Activated CD4-positive, alpha-beta T cell treated with anti-CD3 and anti-CD28 coated beads, Interleukin-2, Interleukin-6, amounts not matched to agents 100 ng/mL and 50 ng/mL, durations not matched to agents 16 hours and 8 hours (primary cell): ENCODE data around the gene NDUFAF3.
"Not testable (repeated sequence)": the region's sequence is repeated elsewhere in the genome, so short reads cannot be mapped to it uniquely, and the experiment has no call there.

Experiments used
- DNase-seq: peaks from one replicate; pipeline ENCODE4 v3.0.0-alpha.2; 2020

NDUFAF3 gene

DNA sequence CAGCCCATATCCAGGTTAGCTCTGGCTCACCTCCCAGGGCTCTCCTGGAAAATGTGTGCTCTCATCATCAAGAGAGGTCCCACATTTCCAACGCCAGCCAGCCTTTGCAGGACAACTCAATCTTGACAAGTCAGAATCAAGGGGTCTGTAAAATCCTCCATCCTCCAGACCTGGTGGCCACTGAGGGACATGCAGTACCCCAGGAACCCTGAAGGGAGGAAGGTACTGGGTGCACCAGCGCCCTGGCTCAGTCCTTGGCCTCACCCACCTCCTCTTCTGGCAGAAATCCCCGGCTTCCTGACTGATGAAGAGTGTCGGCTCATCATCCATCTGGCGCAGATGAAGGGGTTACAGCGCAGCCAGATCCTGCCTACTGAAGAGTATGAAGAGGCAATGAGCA lies 20.8 kb upstream of the NDUFAF3 start:
- DNase-seq, result no peak

DNA sequence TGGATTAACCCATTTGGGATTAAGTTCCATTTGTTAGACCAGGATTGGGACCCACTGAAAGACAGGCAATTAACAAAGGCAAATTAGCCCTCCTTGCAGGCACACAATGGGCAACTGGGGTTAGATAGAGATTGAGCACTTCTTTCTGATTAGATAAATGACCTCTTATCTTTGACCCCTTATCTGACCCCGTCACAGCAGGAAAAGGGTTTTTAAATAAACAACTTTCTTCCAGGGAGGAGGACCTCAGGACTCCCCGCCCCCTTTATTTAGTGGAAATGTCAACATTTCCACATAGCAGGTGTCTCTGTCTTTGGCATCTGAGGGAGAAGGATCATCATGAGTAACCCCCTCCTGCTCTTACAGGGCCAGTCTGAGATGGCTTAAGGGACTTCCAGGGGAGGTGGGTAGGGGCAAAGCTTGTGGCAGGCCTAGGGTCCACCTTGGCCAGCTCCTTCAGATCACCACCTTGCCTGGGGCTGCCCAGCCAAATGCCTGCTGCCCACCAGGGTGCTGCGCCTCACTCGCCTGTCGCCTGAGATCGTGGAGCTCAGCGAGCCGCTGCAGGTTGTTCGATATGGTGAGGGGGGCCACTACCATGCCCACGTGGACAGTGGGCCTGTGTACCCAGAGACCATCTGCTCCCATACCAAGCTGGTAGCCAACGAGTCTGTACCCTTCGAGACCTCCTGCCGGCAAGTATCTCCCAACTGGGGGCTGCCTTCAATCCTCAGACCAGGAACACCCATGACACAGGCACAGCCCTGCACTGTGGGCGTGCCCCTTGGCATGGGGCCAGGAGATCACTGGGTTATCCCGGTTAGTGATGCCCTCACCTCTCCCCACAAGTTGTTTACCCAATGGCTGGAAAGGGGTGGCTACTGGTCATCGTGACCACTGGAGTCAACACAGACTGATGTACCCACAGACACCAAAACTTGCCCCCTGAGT lies 17.3 kb upstream of the NDUFAF3 start:
- DNase-seq, result no peak

DNA sequence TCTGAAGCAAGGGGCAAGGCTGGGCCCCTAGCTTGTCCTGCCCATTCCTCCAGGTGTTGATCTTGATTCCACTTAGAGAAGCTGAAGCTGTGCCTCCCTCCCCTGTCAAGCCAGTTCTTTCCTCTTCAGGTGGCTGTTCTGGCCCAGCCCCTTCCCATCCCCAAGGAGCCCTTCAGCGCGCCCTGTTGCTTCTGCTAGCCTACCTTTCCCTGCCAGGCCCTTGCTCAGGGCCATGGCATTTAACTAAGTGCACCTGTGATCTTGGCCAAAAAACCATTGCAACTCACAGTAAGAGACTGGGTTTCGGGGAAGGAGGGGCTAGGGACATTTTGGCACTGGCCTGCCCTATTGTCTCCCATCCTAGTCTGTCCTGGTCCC lies 16.6 kb upstream of the NDUFAF3 start:
- no peak for DNase-seq

DNA sequence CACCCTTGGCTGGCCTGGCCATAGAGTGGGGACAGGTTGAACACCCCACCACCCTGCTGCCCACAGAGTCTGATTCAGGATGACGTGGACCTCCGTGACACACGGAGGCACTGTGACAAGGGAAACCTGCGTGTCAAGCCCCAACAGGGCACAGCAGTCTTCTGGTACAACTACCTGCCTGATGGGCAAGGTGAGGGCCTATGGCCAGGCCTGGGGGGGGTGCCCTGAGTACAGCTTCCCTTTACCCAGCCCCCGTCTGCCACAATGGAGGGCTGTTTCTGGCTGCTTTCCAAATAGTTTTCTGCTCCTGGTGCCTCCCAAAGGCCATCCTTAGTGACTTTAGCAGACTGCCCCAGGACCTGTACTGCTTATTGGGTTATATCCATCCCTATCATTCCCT lies 15.9 kb upstream of the NDUFAF3 start:
- no peak for DNase-seq

DNA sequence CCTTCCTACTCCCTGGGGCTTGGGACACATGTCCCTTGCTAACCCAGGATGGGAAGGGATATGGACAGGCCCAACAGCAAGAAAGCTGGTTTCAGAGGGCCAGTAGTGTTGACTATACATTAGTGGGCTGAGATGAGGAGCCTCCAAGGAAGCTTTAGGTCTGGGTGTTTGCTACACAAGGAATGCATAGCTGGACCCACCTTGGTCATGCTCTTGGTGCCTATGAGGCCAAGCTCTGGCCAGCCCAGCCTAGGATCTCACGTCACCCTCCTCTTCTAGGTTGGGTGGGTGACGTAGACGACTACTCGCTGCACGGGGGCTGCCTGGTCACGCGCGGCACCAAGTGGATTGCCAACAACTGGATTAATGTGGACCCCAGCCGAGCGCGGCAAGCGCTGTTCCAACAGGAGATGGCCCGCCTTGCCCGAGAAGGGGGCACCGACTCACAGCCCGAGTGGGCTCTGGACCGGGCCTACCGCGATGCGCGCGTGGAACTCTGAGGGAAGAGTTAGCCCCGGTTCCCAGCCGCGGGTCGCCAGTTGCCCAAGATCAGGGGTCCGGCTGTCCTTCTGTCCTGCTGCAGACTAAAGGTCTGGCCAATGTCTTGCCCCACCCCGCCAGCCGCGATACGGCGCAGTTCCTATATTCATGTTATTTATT lies 15.4 kb upstream of the NDUFAF3 start:
- DNase-seq, result no peak

DNA sequence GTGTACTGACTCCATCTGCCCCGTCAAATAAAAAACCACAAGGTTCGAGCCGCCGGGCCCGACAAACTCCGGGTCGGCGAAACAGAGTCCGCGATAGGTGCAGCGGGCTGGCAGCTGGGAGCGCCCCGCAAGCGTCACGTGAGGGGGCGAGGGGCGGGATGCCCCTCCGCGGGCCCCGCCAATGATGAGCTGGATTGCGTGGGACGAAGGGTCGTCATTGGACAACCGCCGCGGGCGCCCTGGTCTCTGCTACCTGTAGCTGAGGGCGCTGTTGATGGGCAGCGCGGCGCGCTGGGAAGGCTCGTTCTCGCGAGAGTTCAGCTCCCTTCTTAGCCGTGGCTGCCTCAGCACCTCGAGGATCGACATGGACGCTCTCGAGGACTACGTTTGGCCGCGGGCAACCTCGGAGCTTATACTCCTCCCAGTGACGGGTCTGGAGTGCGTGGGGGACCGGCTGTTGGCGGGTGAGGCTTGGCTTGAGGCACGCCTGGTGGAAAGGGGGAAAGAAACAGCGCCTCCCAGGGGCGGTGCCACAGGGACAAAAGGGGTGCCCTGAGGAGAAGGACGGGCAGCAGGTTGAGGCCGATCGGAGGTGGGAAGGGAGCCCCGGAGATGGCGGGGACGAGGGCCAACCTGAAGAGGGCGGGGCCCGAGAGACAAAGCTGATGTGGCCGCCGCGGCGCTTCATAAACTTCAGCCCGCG lies 14.7 kb upstream of the NDUFAF3 start, which contains the start of gene WDR6:
WDR6 (plus strand) TSS at position 324 of the 703 bp plus-strand sequence; CDS start at position 365, 41 bp downstream.
- DNase-seq, result peak; percentile 99

DNA sequence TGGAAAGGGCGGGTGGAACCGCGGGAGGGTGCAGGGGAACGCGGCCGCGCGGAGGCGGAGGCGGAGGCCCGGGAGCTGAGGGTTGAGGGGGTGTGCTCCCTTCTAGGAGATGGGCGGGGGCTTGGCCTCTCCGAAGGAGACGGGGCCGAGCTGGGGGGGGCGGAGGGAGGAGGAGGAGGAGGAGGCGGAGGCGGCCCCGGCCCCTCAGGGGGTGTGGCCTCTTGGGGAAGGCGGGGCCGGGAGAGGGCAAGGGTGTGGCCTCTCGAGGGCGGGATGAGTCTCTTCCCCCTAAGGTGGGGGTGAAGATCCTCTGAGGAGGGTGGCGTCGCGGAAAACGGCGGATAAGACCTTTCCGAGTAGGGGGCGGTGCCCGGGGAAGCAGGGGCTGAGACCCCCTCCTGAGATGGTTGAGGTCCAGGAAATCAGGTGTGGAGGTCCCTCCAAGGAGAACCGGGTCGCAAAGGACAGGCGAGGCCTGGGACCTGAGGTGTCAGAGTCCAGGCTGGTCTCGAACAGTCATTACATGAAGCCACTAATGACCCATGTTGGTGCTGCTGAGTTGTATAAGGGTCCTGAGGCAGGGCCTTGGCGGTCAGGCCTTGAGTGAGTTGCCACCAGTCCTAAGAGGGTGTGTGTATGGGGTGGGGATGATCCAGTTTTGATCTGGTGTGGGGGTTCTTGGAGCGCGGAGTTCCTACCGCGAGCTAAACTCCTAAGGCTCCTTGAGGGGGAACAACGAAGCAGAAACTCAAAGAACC lies 14.0 kb upstream of the NDUFAF3 start:
- DNase-seq, result peak; percentile 95

DNA sequence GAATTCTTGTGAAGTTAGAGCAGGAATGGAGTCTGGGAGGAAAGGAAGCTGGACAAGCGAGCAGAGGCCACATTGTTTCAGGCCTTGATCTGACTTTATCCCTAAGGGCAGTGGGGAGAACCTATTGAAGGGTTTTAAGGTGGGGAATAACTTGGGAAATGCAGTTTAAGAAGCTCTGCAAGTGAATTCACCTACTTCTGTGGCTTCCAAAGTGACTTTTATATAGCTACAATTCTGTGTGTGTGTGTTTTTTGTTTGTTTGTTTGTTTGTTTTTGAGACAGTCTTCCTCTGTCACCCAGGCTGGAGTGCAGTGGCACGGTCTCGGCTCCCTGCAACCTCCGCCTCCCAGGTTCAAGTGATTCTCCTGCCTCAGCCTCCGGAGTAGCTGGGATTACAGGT lies 13.3 kb upstream of the NDUFAF3 start:
- not testable (repeated sequence) for DNase-seq

DNA sequence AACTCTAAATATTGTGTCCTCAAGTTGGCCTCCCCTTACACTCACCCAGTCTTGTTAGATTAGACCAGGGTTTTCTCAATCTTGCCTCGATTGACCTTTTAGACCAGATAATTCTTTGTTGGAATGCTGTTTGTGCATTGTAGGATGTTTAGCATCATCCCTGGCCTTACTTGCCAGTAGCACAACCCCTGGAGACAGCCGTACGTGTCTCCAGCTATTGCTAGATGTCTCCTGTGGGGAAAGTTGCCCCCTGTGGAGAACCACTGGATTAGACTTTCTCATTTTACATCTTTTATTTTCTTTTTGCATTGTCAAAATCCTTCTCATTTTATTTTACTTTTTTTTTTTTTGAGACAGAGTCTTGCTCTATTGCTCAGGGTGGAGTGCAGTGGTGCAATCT lies 12.5 kb upstream of the NDUFAF3 start:
- DNase-seq, result no peak

DNA sequence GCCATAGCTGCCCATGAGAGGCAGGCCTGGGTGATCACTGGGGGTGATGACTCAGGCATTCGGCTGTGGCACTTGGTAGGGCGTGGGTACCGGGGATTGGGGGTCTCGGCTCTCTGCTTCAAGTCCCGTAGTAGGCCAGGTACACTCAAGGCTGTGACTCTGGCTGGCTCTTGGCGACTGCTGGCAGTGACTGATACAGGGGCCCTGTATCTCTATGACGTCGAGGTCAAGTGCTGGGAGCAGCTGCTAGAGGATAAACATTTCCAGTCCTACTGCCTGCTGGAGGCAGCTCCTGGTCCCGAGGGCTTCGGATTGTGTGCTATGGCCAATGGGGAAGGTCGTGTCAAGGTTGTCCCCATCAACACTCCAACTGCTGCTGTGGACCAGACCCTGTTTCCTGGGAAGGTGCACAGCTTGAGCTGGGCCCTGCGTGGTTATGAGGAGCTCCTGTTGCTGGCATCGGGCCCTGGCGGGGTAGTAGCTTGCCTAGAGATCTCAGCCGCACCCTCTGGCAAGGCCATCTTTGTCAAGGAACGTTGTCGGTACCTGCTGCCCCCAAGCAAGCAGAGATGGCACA lies 9.4 kb upstream of the NDUFAF3 start:
- no peak for DNase-seq

DNA sequence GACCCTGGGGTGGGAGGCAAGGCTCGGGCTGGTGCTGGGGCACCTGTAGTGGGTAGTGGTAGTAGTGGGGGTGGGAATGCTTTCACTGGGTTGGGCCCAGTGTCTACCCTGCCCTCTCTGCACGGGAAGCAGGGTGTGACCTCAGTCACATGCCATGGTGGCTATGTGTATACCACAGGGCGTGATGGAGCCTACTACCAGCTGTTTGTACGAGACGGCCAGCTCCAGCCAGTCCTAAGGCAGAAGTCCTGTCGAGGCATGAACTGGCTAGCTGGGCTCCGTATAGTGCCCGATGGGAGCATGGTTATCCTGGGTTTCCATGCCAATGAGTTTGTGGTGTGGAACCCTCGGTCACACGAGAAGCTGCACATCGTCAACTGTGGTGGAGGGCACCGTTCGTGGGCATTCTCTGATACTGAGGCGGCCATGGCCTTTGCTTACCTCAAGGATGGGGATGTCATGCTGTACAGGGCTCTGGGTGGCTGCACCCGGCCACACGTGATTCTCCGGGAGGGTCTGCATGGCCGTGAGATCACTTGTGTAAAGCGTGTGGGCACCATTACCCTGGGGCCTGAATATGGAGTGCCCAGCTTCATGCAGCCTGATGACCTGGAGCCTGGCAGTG lies 8.7 kb upstream of the NDUFAF3 start:
- DNase-seq, result no peak

DNA sequence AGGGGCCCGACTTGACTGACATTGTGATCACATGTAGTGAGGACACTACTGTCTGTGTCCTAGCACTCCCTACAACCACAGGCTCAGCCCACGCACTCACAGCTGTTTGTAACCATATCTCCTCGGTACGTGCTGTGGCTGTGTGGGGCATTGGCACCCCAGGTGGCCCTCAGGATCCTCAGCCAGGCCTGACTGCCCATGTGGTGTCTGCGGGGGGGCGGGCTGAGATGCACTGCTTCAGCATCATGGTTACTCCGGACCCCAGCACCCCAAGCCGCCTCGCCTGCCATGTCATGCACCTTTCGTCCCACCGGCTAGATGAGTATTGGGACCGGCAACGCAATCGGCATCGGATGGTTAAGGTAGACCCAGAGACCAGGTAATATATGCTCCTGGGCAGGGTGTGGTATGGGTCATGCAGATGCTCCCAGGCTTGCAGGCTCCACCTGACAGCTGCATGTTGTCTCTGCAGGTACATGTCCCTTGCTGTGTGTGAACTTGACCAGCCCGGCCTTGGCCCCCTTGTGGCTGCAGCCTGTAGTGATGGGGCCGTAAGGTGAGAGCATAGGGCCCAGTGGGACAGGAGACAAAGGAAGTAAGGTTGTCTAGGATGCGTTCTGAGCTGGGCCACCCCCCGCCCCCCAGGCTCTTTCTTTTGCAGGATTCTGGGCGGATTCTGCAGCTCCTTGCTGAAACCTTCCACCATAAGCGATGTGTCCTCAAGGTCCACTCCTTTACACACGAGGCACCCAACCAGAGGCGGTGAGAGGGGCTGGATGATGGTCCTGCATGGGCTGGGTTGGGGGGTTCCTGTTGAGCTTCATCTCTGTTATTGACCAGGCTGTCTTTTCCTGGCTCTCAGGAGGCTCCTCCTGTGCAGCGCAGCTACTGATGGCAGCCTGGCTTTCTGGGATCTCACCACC lies 7.9 kb upstream of the NDUFAF3 start:
- DNase-seq, result peak; percentile 66

DNA sequence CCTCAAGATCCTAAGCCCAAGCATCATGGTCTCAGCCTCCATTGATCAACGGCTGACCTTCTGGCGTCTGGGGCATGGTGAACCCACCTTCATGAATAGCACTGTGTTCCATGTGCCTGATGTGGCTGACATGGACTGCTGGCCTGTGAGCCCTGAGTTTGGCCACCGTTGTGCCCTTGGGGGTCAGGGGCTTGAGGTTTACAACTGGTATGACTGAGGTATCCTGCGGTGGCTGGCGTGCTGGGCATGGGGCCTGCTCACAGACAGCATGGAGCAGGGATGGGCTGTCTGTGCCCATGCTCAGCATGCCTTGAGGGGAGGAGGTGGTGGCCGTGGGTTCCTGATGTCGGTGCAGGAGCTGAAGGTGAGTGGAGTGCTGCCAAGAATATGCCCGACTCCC lies 6.8 kb upstream of the NDUFAF3 start:
- DNase-seq, result no peak

DNA sequence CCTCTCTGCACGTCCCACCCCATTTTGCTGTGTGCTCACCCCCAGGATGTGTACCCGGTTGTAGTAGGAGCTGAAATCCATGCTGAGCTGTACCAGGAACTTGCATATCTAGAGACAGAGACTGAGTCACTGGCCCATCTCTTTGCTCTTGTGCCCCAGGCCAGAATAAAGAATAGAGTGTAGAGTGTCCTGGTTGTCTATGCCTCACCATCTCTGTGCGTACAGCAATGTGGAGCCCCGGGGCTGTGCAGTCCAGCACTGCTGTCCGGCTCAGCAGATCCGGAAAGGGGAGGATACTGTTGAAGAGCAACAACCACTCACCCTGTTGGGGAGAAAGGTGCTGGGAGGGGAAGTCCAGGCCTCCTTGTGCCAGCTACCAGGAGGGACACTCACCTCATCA lies 6.2 kb upstream of the NDUFAF3 start:
- DNase-seq, result no peak

DNA sequence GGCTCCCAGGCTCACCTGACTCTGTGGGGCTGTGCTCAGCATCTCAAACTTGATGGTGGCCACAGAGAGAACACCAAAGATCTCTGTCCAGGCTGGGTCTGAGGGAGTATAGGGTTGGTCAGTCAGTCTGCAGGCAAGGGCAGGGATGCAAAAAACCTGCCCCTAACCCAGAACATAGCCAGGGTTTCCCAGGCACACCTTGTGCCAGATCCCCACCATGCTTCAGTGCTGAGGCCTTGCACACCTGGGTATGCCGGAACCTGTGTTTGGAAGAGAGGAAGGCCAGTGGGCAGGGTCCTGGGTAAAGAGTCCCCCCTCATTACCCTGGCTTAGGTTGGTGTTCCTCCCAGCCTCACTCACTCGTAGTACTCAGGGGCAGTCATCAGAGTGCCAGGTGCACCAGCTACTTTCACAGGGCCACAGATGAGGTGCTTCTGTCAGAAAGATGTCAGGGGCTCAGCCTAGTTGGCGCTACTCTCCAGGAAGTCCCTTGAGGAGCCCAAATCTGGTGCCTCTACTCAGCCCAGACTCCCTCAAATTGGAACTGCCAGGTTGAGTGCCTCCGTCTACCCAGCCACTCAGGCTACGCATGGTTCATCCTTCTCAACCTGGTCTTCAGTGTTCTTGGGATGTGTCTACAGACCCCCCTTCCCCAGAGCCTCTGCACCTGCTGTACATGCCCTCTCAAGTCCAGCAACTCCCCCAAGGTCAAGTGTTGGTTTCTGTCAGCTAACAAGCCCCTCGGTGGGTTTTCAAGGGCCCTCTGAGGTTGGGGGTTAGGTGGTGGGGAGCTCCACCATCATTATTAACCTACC lies 5.3 kb upstream of the NDUFAF3 start:
- DNase-seq, result no peak

DNA sequence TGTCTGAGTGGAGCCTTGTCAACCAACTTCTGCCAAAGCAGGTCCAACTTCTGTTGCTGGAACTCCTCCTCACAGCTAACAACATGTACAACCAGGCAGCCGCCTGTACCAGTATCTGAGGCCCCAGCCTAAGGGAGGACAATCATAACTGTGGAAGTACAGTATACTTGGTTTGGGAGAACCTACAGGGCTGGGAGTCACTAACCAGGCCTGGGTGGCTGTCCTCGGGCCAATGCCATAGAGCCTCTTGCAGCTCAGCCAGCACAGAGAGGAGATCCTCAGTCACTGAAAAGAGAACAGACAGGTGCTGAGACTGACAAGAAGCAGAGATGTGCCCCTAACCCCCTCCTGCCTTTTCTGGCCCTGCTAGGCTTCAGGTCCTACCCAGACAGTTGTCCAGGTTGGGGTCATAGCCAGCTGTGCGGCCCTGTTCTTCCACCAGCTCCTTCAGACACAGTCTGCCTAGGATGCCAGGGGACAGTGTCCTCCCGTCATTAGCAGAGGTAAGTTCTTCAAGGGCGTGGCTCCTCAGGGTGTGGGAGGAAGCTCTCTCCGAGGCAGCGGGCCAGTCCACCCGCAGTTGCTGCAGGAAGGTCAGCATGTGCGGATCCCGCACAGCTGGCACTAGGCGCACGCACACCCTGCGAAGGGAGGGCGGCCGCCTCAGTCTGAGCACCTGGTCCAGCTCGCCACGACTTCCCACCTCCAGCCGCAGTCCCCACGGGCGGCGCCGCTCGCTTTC lies 4.5 kb upstream of the NDUFAF3 start:
- no peak for DNase-seq

DNA sequence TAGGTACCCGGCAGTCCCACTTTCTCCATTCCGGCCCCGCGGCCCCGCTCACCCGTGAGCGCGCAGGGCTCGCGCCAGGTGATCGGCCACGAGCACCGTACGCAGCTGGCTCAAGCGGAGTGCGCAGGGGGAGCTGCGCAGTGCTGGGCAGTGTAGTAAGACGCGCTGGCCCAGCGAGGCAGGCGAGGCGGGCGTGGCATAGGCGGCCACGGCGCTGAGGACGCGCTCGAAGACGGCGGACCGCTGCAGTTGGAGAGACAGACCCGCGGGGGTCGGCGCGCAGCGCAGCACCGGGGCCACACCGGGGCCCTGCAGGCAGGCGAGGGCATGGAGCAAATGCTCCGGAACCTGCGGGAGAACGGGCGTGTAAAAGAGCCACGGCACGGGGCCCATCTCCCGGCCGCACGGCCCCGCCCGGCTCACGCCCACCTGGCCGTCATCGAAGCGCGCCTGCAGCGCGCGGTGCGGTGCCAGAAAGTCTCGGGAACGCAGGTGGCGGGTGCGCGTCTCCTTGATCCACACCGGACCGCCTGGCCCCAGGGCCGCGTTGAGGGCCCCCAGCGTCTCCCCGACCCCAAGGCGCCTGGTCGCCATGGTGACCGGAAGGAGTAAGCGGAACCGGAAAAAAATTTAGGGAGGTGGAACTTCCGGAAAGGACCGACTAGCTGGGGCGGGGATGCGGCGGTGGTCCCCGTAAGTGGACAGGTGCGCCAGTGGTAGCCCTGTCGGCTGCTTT lies 3.8 kb upstream of the NDUFAF3 start, which contains the start of gene DALRD3:
DALRD3 (minus strand) TSS at position 610 of the 736 bp plus-strand sequence; CDS start at position 594, 16 bp downstream.
- DNase-seq, result peak; percentile 80

DNA sequence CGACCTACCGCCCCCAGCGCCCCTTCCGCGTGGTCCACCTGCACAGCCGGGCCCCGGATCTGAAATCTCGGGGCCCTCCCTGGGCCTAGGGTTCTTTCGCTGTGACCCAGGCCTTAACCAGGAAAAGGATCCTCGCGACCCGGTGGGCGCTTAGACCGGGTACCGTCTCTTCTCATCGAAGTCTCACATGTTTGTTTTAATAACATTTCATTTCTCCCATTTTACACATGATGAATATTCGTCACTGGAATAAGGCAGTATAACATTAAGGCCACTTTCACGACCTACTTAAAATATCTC lies 3.3 kb upstream of the NDUFAF3 start:
- DNase-seq, result no peak

DNA sequence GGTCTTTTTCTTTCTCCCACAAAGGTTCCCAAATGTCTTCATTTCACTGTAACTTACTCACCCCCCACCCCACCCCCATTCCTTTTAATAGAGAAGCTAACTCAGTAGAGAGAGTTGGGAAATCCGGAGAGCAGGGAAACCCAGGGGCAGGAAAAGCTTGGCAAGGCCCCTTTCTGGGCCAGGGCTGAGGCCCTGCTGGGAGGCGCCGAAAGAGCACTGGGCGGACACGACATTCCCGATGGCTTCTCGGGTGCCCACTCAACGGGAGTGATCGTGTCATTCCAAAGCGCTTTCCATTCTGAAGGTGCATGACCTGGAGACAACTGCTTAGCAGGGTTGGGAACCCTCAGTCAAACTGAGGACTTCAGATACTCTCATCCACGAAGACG lies 2.0 kb upstream of the NDUFAF3 start:
- DNase-seq, result no peak
